ENCODE results near the gene MPRIP. TPM values are rescaled to one million over a fixed set of nuclear protein-coding genes. Genes with fewer than 3 reads are reported as not detected.
A peak's percentile ranks its signal among the peaks of the same experiment; 100 is the strongest.

The MPRIP gene
- total RNA-seq, 2 donors from 2014 or later, result 147 to 269 TPM

GRCh38 chr17:17021194-17021863, 20.9 kb upstream of the MPRIP start:
- Histone ChIP-seq H3K36me3 (replicated peaks in 1 of 2; ENCODE audit: insufficient read depth in 1 of 2, low read depth in 2 of 2) (no peaks in the 10 kb centered on the region), H3K4me3 (no peak overlapping the region), H3K27ac (peak overlapping the region; percentile 87 to 89 (median 89)), H3K9me3 (no peaks in the 10 kb centered on the region), H3K27me3 (no peaks in the 10 kb centered on the region), H3K4me1 (peaks cover 73% of the 10 kb centered on the region)
- intact Hi-C loops (cut with DNase I), result no loop called here
- TF ChIP-seq CTCF (IDR thresholded peaks at IDR 0.05) (peak in 2 of 7 experiments; percentile 9 to 11), POLR2A (IDR thresholded peaks at IDR 0.05) (peak; percentile 17 to 62 (median 46))
- DNase-seq (peak; percentile 80 to 88 (median 86)), ATAC-seq (peak; percentile 85)
- WGBS, 2 donors, result 18 to 26% methylated on average over 3 to 14 of the region's 15 CpGs

GRCh38 chr17:17022011-17022410, 20.2 kb upstream of the MPRIP start:
- DNase-seq, result no peak
- Histone ChIP-seq H3K4me1 (peaks cover 70% of the 10 kb centered on the region), H3K27me3 (no peaks in the 10 kb centered on the region), H3K27ac (peak overlapping the region; percentile 87 to 89 (median 89)), H3K9me3 (no peaks in the 10 kb centered on the region), H3K4me3 (no peak overlapping the region), H3K36me3 (replicated peaks in 1 of 2; ENCODE audit: insufficient read depth in 1 of 2, low read depth in 2 of 2) (no peaks in the 10 kb centered on the region)
- intact Hi-C loops (cut with DNase I), result no loop called here
- 94 to 100% methylated on average over 1 to 4 of the region's 4 CpGs for WGBS, 2 donors
- TF ChIP-seq POLR2A (IDR thresholded peaks at IDR 0.05) (no peak), CTCF (IDR thresholded peaks at IDR 0.05) (no peak)
- no peak for ATAC-seq

- ATAC-seq, result no peak
- 93 to 95% methylated on average over 5 of the region's 5 CpGs for WGBS, 2 donors
Measured at GRCh38 chr17:17022456-17022855, 19.8 kb upstream of the MPRIP start.

GRCh38 chr17:17024778-17025300, 17.4 kb upstream of the MPRIP start:
- H3K9me3 ChIP-seq, result no peaks in the 10 kb centered on the region
- no peaks in the 10 kb centered on the region for H3K27me3 ChIP-seq
- ATAC-seq, result no peak
- H3K4me1 ChIP-seq, result peaks cover 59% of the 10 kb centered on the region
- H3K27ac ChIP-seq, result peak overlapping the region; percentile 54 to 71 (median 60)
- DNase-seq, result no peak
- intact Hi-C loops (cut with DNase I), result no loop called here
- no peaks in the 10 kb centered on the region for H3K36me3 ChIP-seq (replicated peaks in 1 of 2; ENCODE audit: insufficient read depth in 1 of 2, low read depth in 2 of 2)
- WGBS, 2 donors, result 64 to 72% methylated on average over 4 to 5 of the region's 8 CpGs
- TF ChIP-seq POLR2A (IDR thresholded peaks at IDR 0.05), result no peak
- TF ChIP-seq CTCF (IDR thresholded peaks at IDR 0.05), result no peak
- H3K4me3 ChIP-seq, result no peak overlapping the region

More at GRCh38 chr17:17022456-17022855, 19.8 kb upstream of the MPRIP start:
- no peaks in the 10 kb centered on the region for H3K9me3 ChIP-seq
- H3K4me3 ChIP-seq, result no peak overlapping the region
- no peaks in the 10 kb centered on the region for H3K36me3 ChIP-seq (replicated peaks in 1 of 2; ENCODE audit: insufficient read depth in 1 of 2, low read depth in 2 of 2)
- H3K27me3 ChIP-seq, result no peaks in the 10 kb centered on the region
- H3K4me1 ChIP-seq, result peaks cover 65% of the 10 kb centered on the region
- no peak for DNase-seq
- H3K27ac ChIP-seq, result peak overlapping the region; percentile 87 to 89 (median 89)
- intact Hi-C loops (cut with DNase I), result no loop called here
- TF ChIP-seq POLR2A (IDR thresholded peaks at IDR 0.05) (no peak), CTCF (IDR thresholded peaks at IDR 0.05) (no peak)

All from body of pancreas (tissue), 4 donors.